ENCODE data around the gene DIAPH3.

The DIAPH3 gene

GRCh38 chr13:59754411-59754810, 409.3 kb downstream of the DIAPH3 start:
- no peak for TF ChIP-seq CTCF (IDR thresholded peaks at IDR 0.05; ENCODE audit: borderline replicate concordance, control extremely low read depth, extremely low read depth, insufficient read depth, missing control alignments)
- DNase-seq (ENCODE audit: low spot score) = no peak
- in situ Hi-C loops (cut with MboI; ENCODE audit: low sequenced_read_pairs, unreplicated experiment) = no loop called here

- in situ Hi-C loops (cut with MboI; ENCODE audit: low sequenced_read_pairs, unreplicated experiment) = no loop called here
- DNase-seq (ENCODE audit: low spot score) = no peak
- no peak for TF ChIP-seq CTCF (IDR thresholded peaks at IDR 0.05; ENCODE audit: borderline replicate concordance, control extremely low read depth, extremely low read depth, insufficient read depth, missing control alignments)
Measured at GRCh38 chr13:59750860-59751259, 412.9 kb downstream of the DIAPH3 start.

DNA sequence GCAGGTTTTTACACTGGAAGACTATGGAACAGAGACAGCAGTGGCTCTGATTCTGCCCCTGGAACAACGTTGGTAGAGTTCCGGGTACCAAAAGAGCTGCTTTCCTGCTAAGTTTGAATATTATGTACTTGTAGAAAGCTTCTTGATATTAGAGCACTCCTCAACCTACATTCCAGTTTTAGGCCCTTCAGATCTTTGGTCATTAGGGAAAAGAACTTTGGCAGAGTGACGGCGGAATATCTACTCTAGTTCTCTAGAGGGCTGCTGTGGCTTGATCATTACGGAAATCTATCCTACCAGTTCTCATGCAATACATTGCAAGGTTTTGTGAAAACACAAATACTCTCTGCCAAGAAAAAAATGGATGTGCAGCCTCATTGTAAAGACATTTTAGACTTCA, 415.7 kb downstream of the DIAPH3 start:
- no peak for TF ChIP-seq CTCF (IDR thresholded peaks at IDR 0.05; ENCODE audit: borderline replicate concordance, control extremely low read depth, extremely low read depth, insufficient read depth, missing control alignments)
- DNase-seq (ENCODE audit: low spot score) = no peak
- in situ Hi-C loops (cut with MboI; ENCODE audit: low sequenced_read_pairs, unreplicated experiment) = no loop called here

GRCh38 chr13:59747529-59747928, 416.2 kb downstream of the DIAPH3 start:
- in situ Hi-C loops (cut with MboI; ENCODE audit: low sequenced_read_pairs, unreplicated experiment) = no loop called here
- DNase-seq (ENCODE audit: low spot score) = no peak
- no peak for TF ChIP-seq CTCF (IDR thresholded peaks at IDR 0.05; ENCODE audit: borderline replicate concordance, control extremely low read depth, extremely low read depth, insufficient read depth, missing control alignments)

DNA sequence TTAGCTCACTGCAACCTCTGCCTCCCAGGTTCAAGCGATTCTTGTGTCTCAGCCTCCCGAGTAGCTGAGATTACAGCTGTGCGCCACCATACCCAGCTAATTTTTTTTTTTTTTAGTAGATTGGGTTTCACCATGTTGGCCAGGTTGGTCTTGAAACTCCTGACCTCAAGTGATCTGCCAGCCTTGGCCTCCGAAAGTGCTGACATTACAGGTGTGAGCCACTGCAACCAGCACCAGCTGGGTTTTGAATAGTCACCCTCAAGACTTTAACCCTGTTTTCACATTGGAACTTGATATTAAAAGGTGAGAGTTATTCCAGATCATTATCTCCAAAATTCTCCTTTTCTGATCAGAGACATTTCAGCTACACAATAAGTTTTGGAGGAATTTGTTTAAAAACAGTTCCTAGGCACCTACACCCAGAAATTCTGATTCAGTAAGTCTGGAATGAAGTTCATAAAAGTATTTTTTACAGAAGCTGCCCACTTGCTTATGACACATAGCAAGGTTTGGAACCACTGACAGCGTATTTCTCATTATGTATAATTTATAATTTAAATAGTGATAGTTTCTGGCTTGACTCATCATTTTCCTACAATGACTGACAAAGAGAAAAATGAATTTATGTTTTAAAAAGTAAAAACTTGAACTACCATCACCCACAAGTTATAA, 417.3 kb downstream of the DIAPH3 start:
- TF ChIP-seq CTCF (IDR thresholded peaks at IDR 0.05; ENCODE audit: borderline replicate concordance, control extremely low read depth, extremely low read depth, insufficient read depth, missing control alignments) = no peak
- in situ Hi-C loops (cut with MboI; ENCODE audit: low sequenced_read_pairs, unreplicated experiment) = no loop called here
- DNase-seq (ENCODE audit: low spot score) = no peak

GRCh38 chr13:59745392-59745788, 418.3 kb downstream of the DIAPH3 start:
- TF ChIP-seq CTCF (IDR thresholded peaks at IDR 0.05; ENCODE audit: borderline replicate concordance, control extremely low read depth, extremely low read depth, insufficient read depth, missing control alignments) = no peak
- in situ Hi-C loops (cut with MboI; ENCODE audit: low sequenced_read_pairs, unreplicated experiment) = no loop called here
- DNase-seq (ENCODE audit: low spot score) = no peak

Data from GM13976 (cell line).